Measurements from ENCODE around the gene FTH1. TPM values are rescaled to one million over a fixed set of nuclear protein-coding genes. Genes with fewer than 3 reads are reported as not detected.
A peak's percentile ranks its signal among the peaks of the same experiment; 100 is the strongest.

Gene FTH1
- 1,000 to 10,000 TPM; 1,945 to 2,292 (median 2,070) TPM for total RNA-seq

DNA sequence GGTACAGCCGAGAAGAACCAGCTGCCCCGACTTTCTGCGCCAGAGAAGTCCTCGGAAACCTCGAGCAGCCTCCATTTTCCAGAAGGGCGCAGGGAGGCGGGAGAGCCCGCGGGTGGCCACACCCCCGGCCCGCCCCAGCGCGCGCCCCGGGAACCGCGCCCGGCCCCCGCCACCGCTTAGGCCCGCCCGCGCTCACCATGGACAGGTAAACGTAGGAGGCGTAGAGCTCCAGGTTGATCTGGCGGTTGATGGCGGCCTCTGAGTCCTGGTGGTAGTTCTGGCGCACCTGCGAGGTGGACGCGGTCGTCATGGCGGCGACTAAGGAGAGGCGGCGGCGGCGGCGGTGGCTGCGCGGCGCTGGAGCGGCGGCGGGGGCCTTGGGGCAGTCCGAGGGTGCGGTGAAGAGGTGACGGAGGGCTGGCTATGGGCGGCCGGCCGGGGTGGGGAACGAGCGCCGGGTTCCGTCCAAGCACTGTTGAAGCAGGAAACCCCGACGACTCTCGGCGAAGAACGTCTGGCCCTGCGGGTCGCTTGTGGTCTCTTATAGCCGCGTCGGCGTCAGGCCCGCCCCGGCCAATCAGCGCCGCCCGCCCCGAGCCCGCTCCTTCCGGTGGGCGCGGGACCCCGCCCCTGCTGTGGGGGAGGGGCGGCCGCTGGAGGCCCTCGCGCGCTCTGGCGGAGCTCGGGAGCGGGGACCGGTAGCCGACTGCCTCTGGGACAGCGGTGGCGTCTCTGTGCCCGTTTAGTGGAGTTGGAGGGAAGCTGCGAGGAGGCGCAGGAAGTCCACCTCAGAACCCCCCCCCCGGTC is at the start of gene FTH1:
TSS of gene FTH1 (minus strand) at position 519 of the 808 bp plus-strand sequence. CDS start at position 310, 209 bp downstream.
- peak; percentile 77 for ATAC-seq
- 0% methylated on average over 5 of the region's 93 CpGs; no CpG with 5 or more reads in 1 of the 2 donors for WGBS, 2 donors (ENCODE audit: low coverage in 1 of 2)
- Histone ChIP-seq H3K4me3 (peak within 1 kb of the TSS; percentile 88 to 92), H3K9me3 (no peaks in the 10 kb centered on the region), H3K4me1 (peaks cover 9 to 77% (median 35%) of the 10 kb centered on the region in 3 donors), H3K27ac (peak within 1 kb of the TSS; percentile 91 to 99 (median 98)), H3K27me3 (no peaks in the 10 kb centered on the region), H3K36me3 (peaks cover 0 to 36% of the 10 kb centered on the region in 2 donors)
- TF ChIP-seq POLR2AphosphoS5 (IDR thresholded peaks at IDR 0.05) = peak; percentile 100
- peak; percentile 100 for TF ChIP-seq POLR2A (IDR thresholded peaks at IDR 0.05)
- TF ChIP-seq, protein P1, sequence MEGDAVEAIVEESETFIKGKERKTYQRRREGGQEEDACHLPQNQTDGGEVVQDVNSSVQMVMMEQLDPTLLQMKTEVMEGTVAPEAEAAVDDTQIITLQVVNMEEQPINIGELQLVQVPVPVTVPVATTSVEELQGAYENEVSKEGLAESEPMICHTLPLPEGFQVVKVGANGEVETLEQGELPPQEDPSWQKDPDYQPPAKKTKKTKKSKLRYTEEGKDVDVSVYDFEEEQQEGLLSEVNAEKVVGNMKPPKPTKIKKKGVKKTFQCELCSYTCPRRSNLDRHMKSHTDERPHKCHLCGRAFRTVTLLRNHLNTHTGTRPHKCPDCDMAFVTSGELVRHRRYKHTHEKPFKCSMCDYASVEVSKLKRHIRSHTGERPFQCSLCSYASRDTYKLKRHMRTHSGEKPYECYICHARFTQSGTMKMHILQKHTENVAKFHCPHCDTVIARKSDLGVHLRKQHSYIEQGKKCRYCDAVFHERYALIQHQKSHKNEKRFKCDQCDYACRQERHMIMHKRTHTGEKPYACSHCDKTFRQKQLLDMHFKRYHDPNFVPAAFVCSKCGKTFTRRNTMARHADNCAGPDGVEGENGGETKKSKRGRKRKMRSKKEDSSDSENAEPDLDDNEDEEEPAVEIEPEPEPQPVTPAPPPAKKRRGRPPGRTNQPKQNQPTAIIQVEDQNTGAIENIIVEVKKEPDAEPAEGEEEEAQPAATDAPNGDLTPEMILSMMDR (IDR thresholded peaks at IDR 0.05) = peak in 1 of 4 experiments; percentile 17
- TF ChIP-seq EP300 (IDR thresholded peaks at IDR 0.05) = no peak

DNA sequence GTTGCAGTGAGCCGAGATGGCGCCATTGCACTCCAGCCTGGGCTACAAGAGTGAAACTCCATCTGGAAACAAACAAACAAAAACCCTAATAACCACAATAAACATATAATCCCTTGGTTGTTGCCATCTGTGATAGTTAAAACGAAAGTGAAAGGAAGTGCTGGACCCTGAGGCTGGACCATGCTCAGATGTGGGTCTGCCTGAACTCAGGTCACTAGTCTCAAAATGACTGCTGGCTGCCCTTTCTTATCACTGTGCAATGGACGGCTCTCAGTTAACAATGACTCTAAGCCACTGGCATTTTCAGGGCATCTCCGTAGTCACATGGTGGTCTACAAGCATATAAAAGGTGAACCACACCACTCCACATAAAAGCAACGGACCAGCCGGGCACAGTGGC is 48.2 kb upstream of the FTH1 start:
- TF ChIP-seq, protein P1 (IDR thresholded peaks at IDR 0.05) = no peak
- no peak for TF ChIP-seq POLR2AphosphoS5 (IDR thresholded peaks at IDR 0.05)
- TF ChIP-seq POLR2A (IDR thresholded peaks at IDR 0.05) = no peak
- TF ChIP-seq EP300 (IDR thresholded peaks at IDR 0.05) = no peak
- H3K36me3 ChIP-seq = no peaks in the 10 kb centered on the region
- no peaks in the 10 kb centered on the region for H3K27me3 ChIP-seq
- H3K4me3 ChIP-seq = no peak overlapping the region
- H3K9me3 ChIP-seq = peaks cover 0 to 1% (median 0%) of the 10 kb centered on the region in 3 donors
- ATAC-seq = no peak
- H3K4me1 ChIP-seq = no peaks in the 10 kb centered on the region
- no peak overlapping the region for H3K27ac ChIP-seq
- WGBS, 2 donors (ENCODE audit: low coverage in 1 of 2) = 87 to 100% methylated on average over 5 to 7 of the region's 7 CpGs

DNA sequence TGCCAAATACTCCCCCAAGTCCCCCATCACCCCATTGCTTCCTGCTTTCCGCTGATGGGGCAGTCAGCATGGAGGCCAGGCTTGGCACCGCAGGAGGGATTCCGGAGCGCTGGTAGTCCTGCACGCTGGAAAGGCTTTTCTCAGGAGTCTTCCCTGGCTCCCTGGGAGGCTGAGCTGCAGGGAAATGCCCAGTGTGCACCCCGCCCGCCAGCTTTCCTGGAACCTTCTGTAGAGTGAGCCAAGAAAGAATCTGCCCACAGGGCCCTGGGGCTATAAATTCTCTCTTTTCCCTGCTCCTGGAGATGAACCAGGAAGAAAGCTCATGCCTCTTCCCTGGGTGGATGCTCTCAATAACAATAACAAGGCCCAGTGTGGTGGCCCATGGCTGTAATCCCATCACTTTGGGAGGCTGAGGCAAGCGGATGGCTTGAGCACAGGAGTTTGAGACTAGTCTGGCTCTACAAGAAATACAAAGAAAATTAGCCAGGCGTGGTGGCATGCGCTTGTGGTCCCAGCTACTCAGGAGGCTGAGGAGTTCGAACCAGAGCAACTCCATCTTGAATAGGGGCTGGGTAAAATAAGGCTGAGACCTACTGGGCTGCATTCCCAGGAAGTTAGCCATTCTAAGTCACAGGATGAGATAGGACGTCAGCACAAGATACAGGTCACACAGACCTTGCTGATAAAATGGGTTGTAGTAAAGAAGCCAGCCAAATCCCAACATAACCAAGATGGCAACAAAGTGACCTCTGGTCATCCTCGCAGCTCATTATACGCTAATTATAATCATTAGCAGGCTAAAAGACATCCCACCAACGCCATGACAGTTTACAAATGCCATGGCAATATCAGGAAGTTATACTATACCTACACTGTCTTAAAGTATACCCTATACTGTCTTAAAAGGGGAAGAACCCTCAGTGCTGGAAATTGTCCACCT is 46.4 kb upstream of the FTH1 start:
- no peak for ATAC-seq
- Histone ChIP-seq H3K4me1 (no peaks in the 10 kb centered on the region), H3K9me3 (no peaks in the 10 kb centered on the region), H3K27me3 (no peaks in the 10 kb centered on the region), H3K27ac (no peak overlapping the region), H3K4me3 (no peak overlapping the region), H3K36me3 (no peaks in the 10 kb centered on the region)
- WGBS, 2 donors (ENCODE audit: low coverage in 1 of 2) = 84 to 93% methylated on average over 5 to 8 of the region's 15 CpGs
- TF ChIP-seq EP300 (IDR thresholded peaks at IDR 0.05) (no peak), POLR2A (IDR thresholded peaks at IDR 0.05) (no peak), POLR2AphosphoS5 (IDR thresholded peaks at IDR 0.05) (no peak)
- TF ChIP-seq, protein P1 (IDR thresholded peaks at IDR 0.05) = no peak

DNA sequence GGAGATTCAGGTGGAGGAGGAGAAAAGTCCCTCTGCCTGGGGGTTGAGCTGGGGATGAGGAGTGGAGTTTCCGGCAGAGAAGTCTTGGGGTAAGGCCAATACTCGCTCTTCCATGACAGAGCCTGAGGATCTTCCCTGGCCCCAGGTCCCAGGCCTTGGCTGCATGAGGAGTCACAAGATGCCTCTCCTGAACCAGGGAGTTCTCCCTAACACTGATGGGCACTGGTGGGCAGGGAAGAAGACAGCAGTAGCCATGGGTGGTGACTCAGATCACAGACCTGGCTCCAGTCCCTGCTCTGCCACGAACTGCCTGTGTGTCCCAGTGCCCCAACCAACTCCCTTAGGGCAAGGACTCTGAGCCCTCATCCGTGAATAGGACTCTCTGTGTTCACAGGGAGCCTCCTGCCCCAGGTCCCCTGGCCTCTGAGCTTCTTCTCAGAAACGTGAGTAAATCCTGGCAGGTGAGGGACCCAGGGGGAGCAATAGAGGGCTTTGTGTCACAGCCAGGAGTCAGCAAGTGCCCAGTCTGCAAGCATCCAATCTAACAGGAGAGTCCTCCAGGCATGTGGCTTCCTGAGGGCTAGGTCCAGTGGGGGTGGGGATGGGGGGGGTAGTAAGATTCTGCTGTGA is 45.5 kb upstream of the FTH1 start:
- Histone ChIP-seq H3K36me3 (no peaks in the 10 kb centered on the region), H3K4me3 (no peak overlapping the region), H3K27me3 (no peaks in the 10 kb centered on the region), H3K27ac (no peak overlapping the region), H3K9me3 (no peaks in the 10 kb centered on the region), H3K4me1 (no peaks in the 10 kb centered on the region)
- WGBS, 2 donors (ENCODE audit: low coverage in 1 of 2) = 60% methylated on average over 1 of the region's 5 CpGs; no CpG with 5 or more reads in 1 of the 2 donors
- TF ChIP-seq POLR2A (IDR thresholded peaks at IDR 0.05) (no peak), EP300 (IDR thresholded peaks at IDR 0.05) (no peak), POLR2AphosphoS5 (IDR thresholded peaks at IDR 0.05) (no peak)
- TF ChIP-seq, protein P1 (IDR thresholded peaks at IDR 0.05) = no peak
- no peak for ATAC-seq
